Subcutaneous abdominal adipose tissue (tissue), 5 donors: ENCODE measurements around the gene FAM184B.

Source experiments
- H3K27ac ChIP-seq: one replicate; pipeline ENCODE4 v1.7.0; 2013; ENCODE audit warnings: low read depth, mild to moderate bottlenecking, inconsistent platforms, low read length, moderate library complexity
- H3K27me3 ChIP-seq, 5 donors: one replicate each; pipeline ENCODE4 v1.7.0; 2013; ENCODE audit warnings: low read length in 5 of 5, inconsistent platforms in 1 of 5; ENCODE audit not compliant: control insufficient read depth in 5 of 5, insufficient read depth in 4 of 5
- H3K36me3 ChIP-seq, 5 donors: one replicate each; pipeline ENCODE4 v1.7.0; 2013; ENCODE audit warnings: low read length in 5 of 5; ENCODE audit not compliant: control insufficient read depth in 5 of 5, insufficient read depth in 5 of 5
- H3K4me1 ChIP-seq, 5 donors: one replicate each; pipeline ENCODE4 v1.7.0; 2013; ENCODE audit warnings: low read length in 5 of 5, mild to moderate bottlenecking in 3 of 5, moderate library complexity in 1 of 5; ENCODE audit not compliant: control insufficient read depth in 5 of 5, insufficient read depth in 5 of 5
- H3K4me3 ChIP-seq, 5 donors: one replicate each; pipeline ENCODE4 v1.7.0; 2013; ENCODE audit warnings: low read length in 5 of 5, low read depth in 1 of 5
- H3K9ac ChIP-seq, 5 donors: one replicate each; pipeline ENCODE4 v1.7.0; 2013; ENCODE audit warnings: low read length in 5 of 5, mild to moderate bottlenecking in 4 of 5, moderate library complexity in 3 of 5
- H3K9me3 ChIP-seq, 5 donors: one replicate each; pipeline ENCODE4 v1.7.0; 2013; ENCODE audit warnings: low read length in 5 of 5; ENCODE audit not compliant: control insufficient read depth in 5 of 5
- donor health status: healthy.
- donor health status: healthy.
- donor health status: healthy.
- donor health status: healthy.
- donor health status: healthy.

FAM184B gene

GRCh38 chr4:17809667-17810066 lies 28.2 kb upstream of the FAM184B start:
- H3K4me1 ChIP-seq = peaks cover 2 to 45% (median 37%) of the 10 kb centered on the region in 5 donors
- H3K27me3 ChIP-seq = no peaks in the 10 kb centered on the region
- H3K27ac ChIP-seq = peak overlapping the region; percentile 91
- H3K36me3 ChIP-seq = peaks cover 0 to 3% (median under 1%) of the 10 kb centered on the region in 5 donors
- peak overlapping the region; percentile 42 to 99 (median 96) for H3K9ac ChIP-seq
- peak overlapping the region; percentile 76 to 94 (median 89) for H3K4me3 ChIP-seq
- no peaks in the 10 kb centered on the region for H3K9me3 ChIP-seq

- H3K9ac ChIP-seq = peak overlapping the region in 4 of 5 donors; percentile 1 to 57 (median 46)
- no peaks in the 10 kb centered on the region for H3K27me3 ChIP-seq
- H3K4me1 ChIP-seq = peaks cover 2 to 45% (median 37%) of the 10 kb centered on the region in 5 donors
- H3K36me3 ChIP-seq = peaks cover 17 to 25% (median 21%) of the 10 kb centered on the region in 5 donors
- no peak overlapping the region for H3K27ac ChIP-seq
- H3K4me3 ChIP-seq = peak overlapping the region in 4 of 5 donors; percentile 5 to 46 (median 34)
- no peaks in the 10 kb centered on the region for H3K9me3 ChIP-seq
These were observed 26.0 kb upstream of the FAM184B start for GRCh38 chr4:17807446-17807845.

- H3K9me3 ChIP-seq = no peaks in the 10 kb centered on the region
- no peak overlapping the region for H3K9ac ChIP-seq
- H3K36me3 ChIP-seq = peaks cover 17 to 29% (median 24%) of the 10 kb centered on the region in 5 donors
- H3K4me1 ChIP-seq = peaks cover 2 to 38% (median 33%) of the 10 kb centered on the region in 5 donors
- H3K4me3 ChIP-seq = no peak overlapping the region
- no peaks in the 10 kb centered on the region for H3K27me3 ChIP-seq
- H3K27ac ChIP-seq = no peak overlapping the region
These were observed 24.2 kb upstream of the FAM184B start for GRCh38 chr4:17805580-17806155.

GRCh38 chr4:17797808-17798207 lies 16.4 kb upstream of the FAM184B start:
- H3K4me3 ChIP-seq = no peak overlapping the region
- H3K27ac ChIP-seq = no peak overlapping the region
- H3K4me1 ChIP-seq = no peaks in the 10 kb centered on the region
- H3K9ac ChIP-seq = no peak overlapping the region
- H3K9me3 ChIP-seq = no peaks in the 10 kb centered on the region
- no peaks in the 10 kb centered on the region for H3K27me3 ChIP-seq
- H3K36me3 ChIP-seq = peaks cover 2 to 19% (median 9%) of the 10 kb centered on the region in 5 donors

GRCh38 chr4:17794730-17795129 lies 13.3 kb upstream of the FAM184B start:
- H3K4me3 ChIP-seq = no peak overlapping the region
- peaks cover 0 to 8% (median 4%) of the 10 kb centered on the region in 5 donors for H3K36me3 ChIP-seq
- no peaks in the 10 kb centered on the region for H3K9me3 ChIP-seq
- H3K27me3 ChIP-seq = no peaks in the 10 kb centered on the region
- H3K4me1 ChIP-seq = no peaks in the 10 kb centered on the region
- H3K9ac ChIP-seq = no peak overlapping the region
- no peak overlapping the region for H3K27ac ChIP-seq

- no peak overlapping the region for H3K4me3 ChIP-seq
- H3K9ac ChIP-seq = no peak overlapping the region
- no peaks in the 10 kb centered on the region for H3K9me3 ChIP-seq
- no peaks in the 10 kb centered on the region for H3K4me1 ChIP-seq
- H3K27ac ChIP-seq = no peak overlapping the region
- no peaks in the 10 kb centered on the region for H3K36me3 ChIP-seq
- H3K27me3 ChIP-seq = no peaks in the 10 kb centered on the region
These were observed 7.5 kb upstream of the FAM184B start for GRCh38 chr4:17788956-17789355.

- Histone ChIP-seq H3K4me1 (no peaks in the 10 kb centered on the region), H3K27ac (no peak overlapping the region), H3K9ac (no peak overlapping the region), H3K36me3 (no peaks in the 10 kb centered on the region), H3K4me3 (no peak overlapping the region), H3K27me3 (no peaks in the 10 kb centered on the region), H3K9me3 (no peaks in the 10 kb centered on the region)
These were observed 5.9 kb upstream of the FAM184B start for GRCh38 chr4:17787315-17787714.

GRCh38 chr4:17786567-17786966 lies 5.1 kb upstream of the FAM184B start:
- H3K4me1 ChIP-seq = peaks cover 0 to 7% (median 5%) of the 10 kb centered on the region in 5 donors
- no peak overlapping the region for H3K9ac ChIP-seq

GRCh38 chr4:17785858-17786257 lies 4.4 kb upstream of the FAM184B start:
- peaks cover 0 to 14% (median 12%) of the 10 kb centered on the region in 5 donors for H3K4me1 ChIP-seq
- no peak overlapping the region for H3K4me3 ChIP-seq
- H3K9me3 ChIP-seq = no peaks in the 10 kb centered on the region
- H3K27me3 ChIP-seq = peaks cover 3 to 13% (median 12%) of the 10 kb centered on the region in 5 donors
- H3K9ac ChIP-seq = no peak overlapping the region
- H3K36me3 ChIP-seq = no peaks in the 10 kb centered on the region
- no peak overlapping the region for H3K27ac ChIP-seq

More at GRCh38 chr4:17786567-17786966, 5.1 kb upstream of the FAM184B start:
- H3K4me3 ChIP-seq = no peak overlapping the region
- H3K27me3 ChIP-seq = peaks cover 0 to 6% (median 5%) of the 10 kb centered on the region in 5 donors
- no peaks in the 10 kb centered on the region for H3K36me3 ChIP-seq
- H3K9me3 ChIP-seq = no peaks in the 10 kb centered on the region
- no peak overlapping the region for H3K27ac ChIP-seq

GRCh38 chr4:17780501-17781299 lies 721 bp downstream of the FAM184B start:
- Histone ChIP-seq H3K9ac (no peak overlapping the region), H3K4me1 (peaks cover 0 to 18% (median 18%) of the 10 kb centered on the region in 5 donors), H3K36me3 (no peaks in the 10 kb centered on the region), H3K9me3 (no peaks in the 10 kb centered on the region), H3K4me3 (peak overlapping the region; percentile 40 to 65 (median 47)), H3K27me3 (peaks cover 14 to 30% (median 21%) of the 10 kb centered on the region in 5 donors), H3K27ac (no peak overlapping the region)
